NCI-H524 (cell line): ENCODE data around the gene AUH.
"Not testable (repeated sequence)": the region's sequence is repeated elsewhere in the genome, so short reads cannot be mapped to it uniquely, and the experiment has no call there.

Experiments used
- DNase-seq, 2 experiments: peaks; one replicate each; lab custom pipeline; 2025; lab: John Stamatoyannopoulos, UW

The AUH gene

DNA sequence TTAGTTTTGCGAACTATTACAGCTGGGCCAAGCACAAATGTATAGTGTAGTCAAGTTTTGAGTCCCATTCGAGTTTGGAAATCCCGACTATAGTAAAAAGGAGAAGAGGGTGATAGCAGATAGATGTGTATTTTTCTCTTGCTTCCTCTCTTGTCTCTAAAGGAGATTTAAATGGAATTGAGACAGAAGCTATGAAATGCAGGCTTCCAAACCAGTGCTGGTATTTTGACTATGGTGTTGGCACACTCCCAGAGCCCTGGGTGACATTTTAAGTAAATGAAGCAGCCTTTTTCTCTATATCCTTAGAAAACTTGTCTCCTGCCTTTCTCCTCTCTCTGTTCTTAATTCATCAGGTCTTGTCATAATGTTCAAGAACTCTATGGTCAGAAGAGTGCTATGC, 17.7 kb upstream of the AUH start:
- DNase-seq: no peak

- DNase-seq: no peak
These were observed 17.0 kb upstream of the AUH start for GRCh38 chr9:91378695-91379127.

GRCh38 chr9:91378054-91378453, 16.3 kb upstream of the AUH start:
- DNase-seq: not testable (repeated sequence)

DNA sequence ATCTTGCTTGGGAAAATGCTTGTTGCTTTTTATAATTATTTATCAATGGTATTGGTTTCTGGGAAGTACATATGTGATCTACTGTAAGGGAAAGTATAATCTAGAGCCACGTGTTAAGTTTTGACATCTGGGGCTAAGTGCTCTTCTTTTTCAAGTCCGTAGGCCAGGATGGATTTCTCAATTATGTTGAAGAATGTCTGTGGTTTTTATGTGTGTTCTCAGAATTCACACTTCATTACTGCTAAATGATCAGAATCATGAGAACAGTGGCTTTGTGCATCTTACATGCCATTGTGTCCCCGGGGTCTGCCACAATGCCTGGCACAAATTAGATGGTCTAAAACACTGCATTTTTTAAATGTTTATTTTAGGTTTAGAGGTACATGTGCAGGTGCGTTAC, 14.5 kb upstream of the AUH start:
- no peak for DNase-seq

DNA sequence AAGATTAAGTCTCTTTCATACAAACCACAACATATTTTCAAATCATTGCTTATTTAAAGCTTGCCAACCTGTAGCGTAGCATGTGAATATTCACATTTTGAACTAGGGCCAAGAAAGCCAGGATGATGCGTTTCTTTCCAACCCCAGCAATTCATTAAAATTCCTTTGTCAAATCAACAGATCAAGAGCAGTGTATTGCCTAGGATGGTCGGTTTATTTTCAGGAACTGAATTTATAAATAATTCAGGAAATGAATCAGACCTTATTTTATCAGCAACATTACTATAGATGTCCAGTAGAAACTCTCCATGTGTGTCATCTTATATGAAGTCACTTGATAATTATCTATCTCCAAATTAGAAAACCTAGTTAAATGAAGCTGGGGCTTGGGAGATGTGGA, 13.2 kb upstream of the AUH start:
- no peak for DNase-seq

- DNase-seq: peak in 1 of 2 experiments; percentile 38
These were observed 10.2 kb upstream of the AUH start for GRCh38 chr9:91371894-91372293.

DNA sequence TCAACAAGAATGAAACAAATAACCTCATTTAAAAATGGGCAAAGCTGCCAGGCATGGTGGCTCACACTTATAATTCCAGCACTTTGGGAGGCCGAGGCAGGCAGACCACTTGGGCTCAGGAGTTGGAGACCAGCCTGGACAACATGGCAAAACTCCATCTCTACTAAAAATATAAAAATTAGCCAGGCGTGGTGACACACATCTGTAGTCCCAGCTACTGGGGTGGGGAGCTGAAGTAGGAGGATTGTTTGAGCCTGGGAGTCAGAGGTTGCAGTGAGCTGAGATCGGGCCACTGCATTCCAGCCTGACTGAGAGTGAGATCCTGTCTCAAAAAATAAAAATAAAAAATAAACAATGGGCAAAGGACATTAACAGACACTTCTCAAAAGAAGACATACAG, 8.3 kb upstream of the AUH start:
- DNase-seq: not testable (repeated sequence)

DNA sequence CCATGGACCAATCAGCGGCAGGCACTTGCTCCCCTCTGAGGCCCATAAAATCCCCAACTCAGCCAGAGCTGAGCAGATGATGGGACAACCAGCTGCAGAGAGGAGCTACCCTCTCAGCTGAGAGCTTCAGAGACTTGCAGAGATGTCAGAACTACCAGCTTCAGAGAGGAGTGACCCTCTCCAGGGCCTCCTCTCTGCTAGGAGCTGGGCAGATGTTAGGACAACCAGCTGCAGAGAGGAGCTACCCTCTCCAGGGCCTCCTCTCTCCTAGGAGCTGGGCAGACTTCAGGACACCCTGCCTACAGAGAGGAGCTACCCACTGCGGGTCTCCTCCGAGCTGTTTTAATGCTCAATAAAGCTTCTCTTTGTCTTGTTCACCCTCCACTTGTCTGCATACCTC, 3.0 kb upstream of the AUH start:
- DNase-seq: no peak

GRCh38 chr9:91364005-91364404, 2.3 kb upstream of the AUH start:
- DNase-seq: no peak

DNA sequence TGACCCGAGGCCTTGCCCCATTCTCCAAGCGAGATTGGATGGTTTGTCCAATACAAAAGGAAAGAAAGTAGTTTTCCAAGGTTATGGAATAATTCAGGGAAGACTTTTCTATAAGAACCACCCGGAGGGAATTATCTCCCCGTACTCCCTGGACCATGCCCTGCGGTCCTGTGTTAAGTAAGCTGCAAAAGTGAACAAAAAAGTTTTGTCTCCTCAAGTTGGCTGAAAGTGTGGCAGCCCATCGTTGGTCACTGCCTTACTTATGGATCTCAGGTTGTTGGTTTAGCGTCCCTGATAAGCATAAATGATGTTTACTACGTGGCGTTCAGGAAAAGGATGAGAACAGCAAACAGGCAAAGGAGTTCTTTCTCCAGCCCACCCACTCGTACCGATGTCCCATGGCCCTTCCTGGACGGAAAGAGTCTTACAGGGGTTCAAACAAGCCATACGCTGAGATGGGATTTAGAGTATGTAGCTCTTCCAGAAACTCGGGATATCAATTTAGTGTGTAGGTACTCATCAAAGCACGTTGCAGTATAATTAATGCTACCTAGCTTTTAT, 413 bp upstream of the AUH start:
- no peak for DNase-seq

GRCh38 chr9:91360551-91361290, 997 bp downstream of the AUH start:
- peak in 1 of 2 experiments; percentile 26 for DNase-seq

- no peak for DNase-seq
These were observed 1.8 kb downstream of the AUH start for GRCh38 chr9:91359734-91360470.

DNA sequence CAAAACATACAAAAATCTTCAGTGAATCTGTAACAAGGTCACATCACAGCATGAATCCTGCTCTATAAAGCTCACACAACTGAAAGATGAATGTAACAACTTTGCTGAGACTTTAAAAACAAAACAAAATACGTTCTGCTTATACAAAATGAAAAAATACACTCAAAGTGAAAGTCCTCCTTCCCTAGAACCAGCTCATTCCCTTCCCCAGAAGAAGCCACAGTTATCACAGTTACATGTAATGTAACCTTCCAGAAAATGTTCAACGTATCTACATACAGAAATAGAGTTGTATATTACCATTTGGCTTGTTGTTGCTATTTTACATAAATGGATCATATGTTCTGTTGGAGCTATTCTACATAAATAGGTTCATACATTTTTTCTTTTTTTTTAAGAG, 2.6 kb downstream of the AUH start:
- no peak for DNase-seq

DNA sequence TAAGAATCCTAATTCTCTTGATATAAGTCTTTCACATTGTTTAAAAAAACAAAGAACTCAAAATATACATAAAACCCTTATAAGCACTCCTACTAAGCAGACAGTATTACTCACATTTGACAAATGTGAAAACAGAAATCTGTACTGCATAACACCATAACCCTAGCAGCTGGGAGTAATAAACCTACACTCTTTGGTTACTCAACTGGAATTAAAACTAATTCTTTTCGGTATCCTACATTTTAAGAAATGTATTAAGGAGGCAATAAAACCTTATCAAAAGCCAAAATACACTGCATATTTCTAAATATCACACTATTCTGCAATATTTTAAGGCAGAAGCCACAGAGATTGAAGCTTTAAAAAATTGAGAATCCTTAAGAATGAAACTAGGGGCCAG, 6.8 kb downstream of the AUH start:
- no peak for DNase-seq

DNA sequence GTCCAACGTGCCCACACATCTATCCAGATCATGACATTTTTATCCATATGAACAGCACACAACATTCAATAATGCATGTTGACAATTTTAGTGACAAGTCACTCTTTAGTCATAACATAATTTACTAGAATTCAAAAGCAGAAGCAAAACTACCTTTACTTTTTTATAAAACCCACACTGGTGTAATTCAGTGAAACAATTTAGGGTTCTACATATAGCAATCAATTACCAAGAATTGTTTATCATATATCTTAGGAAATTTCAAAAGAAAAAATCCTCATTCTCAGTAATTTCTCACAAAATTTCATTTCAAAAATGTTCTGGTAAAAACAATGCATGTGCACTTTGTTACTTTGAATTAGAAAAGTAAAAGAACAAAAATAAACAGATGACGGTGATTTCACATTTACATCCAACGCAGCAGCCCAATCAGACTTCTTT, 12.6 kb downstream of the AUH start:
- DNase-seq: no peak

- DNase-seq: no peak
These were observed 13.4 kb downstream of the AUH start for GRCh38 chr9:91348191-91348807.

DNA sequence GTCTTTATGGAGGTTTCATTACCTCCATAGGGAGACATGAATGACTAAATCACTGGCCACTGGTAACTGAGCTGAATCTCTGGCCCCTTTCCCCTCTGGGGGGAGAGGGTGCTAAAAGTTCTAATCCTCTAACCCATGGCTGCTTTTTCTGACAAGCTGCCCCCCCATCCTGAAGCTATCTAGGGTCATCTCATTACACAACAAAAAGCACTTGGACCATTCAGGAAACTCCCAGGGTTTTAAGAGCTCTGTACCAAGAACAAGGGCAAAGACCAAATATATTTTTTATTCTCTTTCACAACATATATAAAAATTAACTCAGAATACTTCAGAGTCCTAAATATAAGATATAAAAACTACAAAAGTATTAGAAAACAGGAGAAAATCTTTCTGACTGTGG, 14.3 kb downstream of the AUH start:
- DNase-seq: no peak

DNA sequence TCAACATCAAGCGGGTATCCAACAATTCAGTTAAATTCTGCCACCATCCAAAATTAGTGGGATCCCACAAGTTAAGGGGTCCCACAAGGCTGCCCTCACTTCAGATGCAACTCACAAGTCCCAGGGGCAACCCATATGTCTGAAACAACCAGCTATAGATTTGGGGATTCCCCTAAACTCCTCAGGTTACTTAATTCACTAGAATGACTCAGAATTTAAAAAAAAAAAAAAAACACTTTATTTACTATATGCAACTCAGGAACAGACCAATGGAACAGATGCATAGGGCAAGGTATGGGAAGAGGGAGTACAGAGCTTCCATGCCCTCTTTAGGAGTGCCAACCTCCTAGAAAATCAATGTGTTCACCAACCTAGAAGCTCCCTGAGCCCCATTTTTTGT, 15.1 kb downstream of the AUH start:
- DNase-seq: no peak

GRCh38 chr9:91345978-91346377, 15.7 kb downstream of the AUH start:
- no peak for DNase-seq

GRCh38 chr9:91342575-91342974, 19.1 kb downstream of the AUH start:
- DNase-seq: no peak

DNA sequence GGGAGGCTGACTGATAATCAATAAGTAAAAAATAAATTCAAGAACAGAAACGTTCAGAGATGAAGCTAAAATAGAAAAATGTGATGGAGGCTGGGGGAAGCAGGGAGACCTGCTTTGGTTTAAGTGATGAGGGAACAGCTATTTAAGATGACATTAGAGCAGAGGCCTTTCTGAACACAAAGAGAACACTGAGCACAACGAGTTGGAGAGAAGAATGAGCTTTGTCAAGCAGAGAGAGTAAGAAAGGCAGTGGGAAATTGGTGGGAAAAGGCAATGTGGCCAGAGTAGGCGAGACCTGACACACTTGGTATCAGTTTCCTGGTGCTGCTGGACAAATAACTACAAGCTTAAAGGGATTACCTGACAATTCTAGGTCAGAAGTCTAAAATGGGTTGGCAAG, 20.0 kb downstream of the AUH start:
- DNase-seq: no peak

DNA sequence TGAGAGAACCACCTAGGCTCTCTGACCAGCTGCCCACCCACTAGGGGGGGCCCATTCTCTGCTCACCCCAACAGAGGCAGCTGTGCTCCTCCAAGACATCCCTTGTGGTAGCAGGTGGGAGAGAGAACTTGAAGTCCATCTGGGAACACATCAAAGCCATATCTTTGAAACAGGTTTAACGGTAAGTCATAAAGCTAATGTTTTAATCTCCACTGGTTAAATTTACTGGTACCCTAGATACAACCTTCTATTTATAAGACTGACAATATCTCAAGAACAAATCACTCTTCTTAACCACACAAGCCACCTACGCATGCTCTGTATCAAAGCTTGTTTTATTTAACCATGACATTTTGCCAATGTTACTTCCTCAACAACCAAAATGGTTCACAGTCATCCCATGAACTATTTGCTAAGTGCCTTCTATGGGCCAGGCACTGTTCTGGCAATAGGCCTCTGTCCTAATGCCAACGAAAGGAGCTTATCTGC, 20.4 kb downstream of the AUH start:
- no peak for DNase-seq
